Peyer's patch (tissue), 4 donors: ENCODE data around the gene CD248. TPM values are rescaled to one million over a fixed set of nuclear protein-coding genes. Genes with fewer than 3 reads are reported as not detected.
A peak's percentile ranks its signal among the peaks of the same experiment; 100 is the strongest.

Experiments
- DNase-seq, 3 donors: peaks; one replicate each; pipeline ENCODE4 v3.0.0-alpha.2; 2017 to 2019
- H3K27ac ChIP-seq, 4 donors: fragments of 200-600 bp; sonication (generic); one replicate each; pipeline ENCODE4 v1.5.1; 2016 to 2019
- H3K27me3 ChIP-seq, 2 donors: fragments of 200-600 bp; sonication (generic); one replicate each; pipeline ENCODE4 v1.5.1; 2019
- H3K36me3 ChIP-seq, 3 donors: fragments of 200-600 bp; sonication (generic); one replicate each; pipeline ENCODE4 v1.5.1; 2016 to 2019
- H3K4me1 ChIP-seq, 4 donors: fragments of 200-600 bp; sonication (generic); one replicate each; pipeline ENCODE4 v1.5.1; 2016 to 2019
- H3K4me3 ChIP-seq, 4 donors: fragments of 200-600 bp; sonication (generic); 1 replicate in 3 of 4; 2 replicates in 1 of 4; pipeline ENCODE4 v1.5.1; 2016 to 2019; ENCODE audit warnings: mild to moderate bottlenecking in 1 of 4
- H3K9me3 ChIP-seq, 4 donors: fragments of 200-600 bp; sonication (generic); one replicate each; pipeline ENCODE4 v1.5.1; 2016 to 2019; ENCODE audit warnings: mild to moderate bottlenecking in 1 of 4
- POLR2A ChIP-seq, 2 donors: fragments of 450-650 bp; IDR thresholded peaks; one replicate each; pipeline ENCODE4 v1.5.1; 2017; ENCODE audit warnings: antibody characterized with exemption in 2 of 2, mild to moderate bottlenecking in 2 of 2, moderate library complexity in 2 of 2
- total RNA-seq, 4 donors: library from RNA; depleted of rRNA; stranded (reverse); fragments of >200 nt; gene quantifications; one replicate each; pipeline ENCODE4 v1.1.0, GENCODE V29; 2016
- TF ChIP-seq, protein P1 (sequence below), 6 experiments: fragments of 450-650 bp in 4 of 6; fragments of 200-600 bp in 2 of 6; sonication (generic) in 1 of 6; IDR thresholded peaks; one replicate each; pipeline ENCODE4 v1.5.1; 2017 to 2019; ENCODE audit warnings: antibody characterized with exemption in 6 of 6, mild to moderate bottlenecking in 3 of 6, moderate library complexity in 1 of 6

The CD248 gene
- total RNA-seq, 4 donors from 2014 or later, result 2.9 to 44.6 (median 12.0) TPM

GRCh38 chr11:66314561-66315497, 2.0 kb downstream of the CD248 start:
- no peak for DNase-seq
- TF ChIP-seq POLR2A (IDR thresholded peaks at IDR 0.05), result no peak
- TF ChIP-seq, protein P1, sequence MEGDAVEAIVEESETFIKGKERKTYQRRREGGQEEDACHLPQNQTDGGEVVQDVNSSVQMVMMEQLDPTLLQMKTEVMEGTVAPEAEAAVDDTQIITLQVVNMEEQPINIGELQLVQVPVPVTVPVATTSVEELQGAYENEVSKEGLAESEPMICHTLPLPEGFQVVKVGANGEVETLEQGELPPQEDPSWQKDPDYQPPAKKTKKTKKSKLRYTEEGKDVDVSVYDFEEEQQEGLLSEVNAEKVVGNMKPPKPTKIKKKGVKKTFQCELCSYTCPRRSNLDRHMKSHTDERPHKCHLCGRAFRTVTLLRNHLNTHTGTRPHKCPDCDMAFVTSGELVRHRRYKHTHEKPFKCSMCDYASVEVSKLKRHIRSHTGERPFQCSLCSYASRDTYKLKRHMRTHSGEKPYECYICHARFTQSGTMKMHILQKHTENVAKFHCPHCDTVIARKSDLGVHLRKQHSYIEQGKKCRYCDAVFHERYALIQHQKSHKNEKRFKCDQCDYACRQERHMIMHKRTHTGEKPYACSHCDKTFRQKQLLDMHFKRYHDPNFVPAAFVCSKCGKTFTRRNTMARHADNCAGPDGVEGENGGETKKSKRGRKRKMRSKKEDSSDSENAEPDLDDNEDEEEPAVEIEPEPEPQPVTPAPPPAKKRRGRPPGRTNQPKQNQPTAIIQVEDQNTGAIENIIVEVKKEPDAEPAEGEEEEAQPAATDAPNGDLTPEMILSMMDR (IDR thresholded peaks at IDR 0.05), result no peak
- Histone ChIP-seq H3K4me1 (peaks cover 4 to 53% (median 24%) of the 10 kb centered on the region in 4 donors), H3K4me3 (peak overlapping the region in 1 of 4 donors; percentile 0), H3K27me3 (no peaks in the 10 kb centered on the region), H3K36me3 (no peaks in the 10 kb centered on the region), H3K9me3 (no peaks in the 10 kb centered on the region), H3K27ac (peak overlapping the region; percentile 6 to 96 (median 92))

DNA sequence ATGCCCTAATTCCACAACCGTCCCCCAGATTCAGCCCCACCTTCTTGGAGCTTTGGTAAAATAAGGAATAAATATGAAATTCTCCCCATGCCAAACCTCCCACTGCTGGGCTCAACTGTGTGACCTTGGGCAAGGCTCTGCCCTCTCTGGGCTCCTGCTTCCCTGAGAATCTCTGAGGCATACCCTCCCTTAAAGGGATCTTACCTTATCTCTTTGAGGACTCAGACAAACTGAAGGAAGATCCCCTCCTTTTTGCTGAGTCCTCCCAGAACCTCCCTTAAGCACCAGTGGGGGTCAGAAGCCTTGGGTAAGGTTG, 2.7 kb downstream of the CD248 start:
- no peaks in the 10 kb centered on the region for H3K9me3 ChIP-seq
- no peaks in the 10 kb centered on the region for H3K36me3 ChIP-seq
- H3K27me3 ChIP-seq, result no peaks in the 10 kb centered on the region
- TF ChIP-seq, protein P1 (IDR thresholded peaks at IDR 0.05), result no peak
- no peak for TF ChIP-seq POLR2A (IDR thresholded peaks at IDR 0.05)
- H3K4me1 ChIP-seq, result peaks cover 4 to 50% (median 24%) of the 10 kb centered on the region in 4 donors
- peak overlapping the region in 1 of 4 donors; percentile 53 for H3K4me3 ChIP-seq
- H3K27ac ChIP-seq, result peak overlapping the region in 3 of 4 donors; percentile 91 to 96 (median 92)
- DNase-seq, result no peak

GRCh38 chr11:66313321-66314185, 3.3 kb downstream of the CD248 start:
- TF ChIP-seq, protein P1 (IDR thresholded peaks at IDR 0.05), result no peak
- TF ChIP-seq POLR2A (IDR thresholded peaks at IDR 0.05), result no peak
- H3K27me3 ChIP-seq, result no peaks in the 10 kb centered on the region
- H3K27ac ChIP-seq, result peak overlapping the region; percentile 88 to 96 (median 92)
- H3K36me3 ChIP-seq, result no peaks in the 10 kb centered on the region
- H3K9me3 ChIP-seq, result no peaks in the 10 kb centered on the region
- peaks cover 4 to 44% (median 20%) of the 10 kb centered on the region in 4 donors for H3K4me1 ChIP-seq
- peak overlapping the region; percentile 26 to 59 (median 53) for H3K4me3 ChIP-seq
- no peak for DNase-seq

DNA sequence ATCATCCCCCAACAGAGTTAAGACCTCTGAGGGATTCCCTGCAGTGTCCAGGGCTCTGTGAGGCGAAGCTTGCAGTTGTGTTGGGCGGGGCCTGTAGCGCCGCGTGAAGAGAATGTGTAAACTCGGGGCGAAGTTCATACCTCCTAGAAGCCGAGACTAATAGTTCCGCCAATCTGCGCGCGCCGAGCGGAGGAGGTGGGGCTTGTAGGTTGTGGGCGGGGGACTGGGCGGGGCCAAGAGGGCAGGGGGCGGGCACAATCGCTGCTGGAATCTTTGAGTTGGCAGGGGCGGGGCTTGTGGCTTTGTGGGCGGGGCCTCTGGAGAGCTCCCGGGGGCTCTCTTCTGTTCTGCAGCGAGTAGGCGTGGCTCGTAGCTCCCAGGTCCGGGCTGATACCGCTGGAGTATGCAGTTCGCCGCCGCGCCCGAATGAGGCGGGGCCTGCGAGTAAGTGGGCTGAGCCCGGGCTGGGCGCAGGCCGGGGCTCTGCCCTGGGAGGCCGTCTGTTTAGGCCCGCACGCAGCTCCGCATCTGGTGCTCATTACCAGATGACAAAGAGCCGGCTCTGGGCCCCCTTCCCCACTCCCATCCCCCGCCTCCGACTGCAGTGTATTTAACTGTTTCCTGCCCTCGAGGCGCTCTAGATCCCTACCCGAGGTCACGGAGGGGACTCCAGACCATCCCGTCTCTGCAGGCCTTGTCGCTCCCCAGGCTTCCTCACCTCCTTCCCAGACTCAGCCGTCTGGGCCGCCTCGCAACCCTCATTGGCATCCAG, 4.1 kb downstream of the CD248 start:
- TF ChIP-seq, protein P1 (IDR thresholded peaks at IDR 0.05), result peak in 1 of 6 experiments; percentile 5
- no peak for TF ChIP-seq POLR2A (IDR thresholded peaks at IDR 0.05)
- peak; percentile 100 for DNase-seq
- H3K9me3 ChIP-seq, result no peaks in the 10 kb centered on the region
- peak overlapping the region; percentile 88 to 96 (median 92) for H3K27ac ChIP-seq
- no peaks in the 10 kb centered on the region for H3K27me3 ChIP-seq
- peak overlapping the region; percentile 32 to 59 (median 53) for H3K4me3 ChIP-seq
- H3K36me3 ChIP-seq, result no peaks in the 10 kb centered on the region
- peaks cover 4 to 36% (median 12%) of the 10 kb centered on the region in 4 donors for H3K4me1 ChIP-seq
